Activated CD8-positive, alpha-beta T cell treated with anti-CD3 and anti-CD28 coated beads for 36 hours (primary cell): Measurements from ENCODE around the gene LGALS13. TPM values are rescaled to one million over a fixed set of nuclear protein-coding genes. Genes with fewer than 3 reads are reported as not detected.

Experiments
- ATAC-seq: fragments of 200-7000 bp; cut with Tn5 transposase; one replicate; pipeline ENCODE4 v1.10.0; 2021; ENCODE audit warnings: mild to moderate bottlenecking, moderate library complexity
- CTCF ChIA-PET: fragments of 350-600 bp; sonication (Branson Sonifier 250); formaldehyde crosslinking; loops from one replicate; lab custom pipeline; 2021; ENCODE audit warnings: antibody characterized with exemption; lab: Charles Lee
- POLR2A ChIA-PET: fragments of 350-600 bp; sonication (Branson Sonifier 250); formaldehyde crosslinking; loops from one replicate; lab custom pipeline; 2021; ENCODE audit warnings: antibody characterized with exemption; lab: Charles Lee
- DNase-seq: peaks from one replicate; pipeline ENCODE4 v3.0.0-alpha.2; 2020
- H3K27ac Mint-ChIP-seq: one replicate; pipeline ENCODE4 v1.8.0; 2021; ENCODE audit warnings: mild to moderate bottlenecking, mixed read lengths
- H3K27me3 Mint-ChIP-seq: one replicate; pipeline ENCODE4 v1.8.0; 2021; ENCODE audit warnings: mixed read lengths
- H3K36me3 Mint-ChIP-seq: one replicate; pipeline ENCODE4 v1.8.0; 2021; ENCODE audit warnings: low read depth, mixed read lengths
- H3K4me1 Mint-ChIP-seq: one replicate; pipeline ENCODE4 v1.8.0; 2021; ENCODE audit warnings: low read depth, mixed read lengths
- H3K4me3 Mint-ChIP-seq: one replicate; pipeline ENCODE4 v1.8.0; 2021; ENCODE audit warnings: mild to moderate bottlenecking, moderate library complexity, mixed read lengths
- H3K9me3 Mint-ChIP-seq: one replicate; pipeline ENCODE4 v1.8.0; 2021; ENCODE audit warnings: mixed read lengths
- CTCF ChIP-seq: fragments of 200-600 bp; IDR thresholded peaks from one replicate; pipeline ENCODE4 v1.8.0; 2022; ENCODE audit warnings: antibody characterized with exemption, mild to moderate bottlenecking
- intact Hi-C: fragments of 100-400 bp; cut with micrococcal nuclease; formaldehyde crosslinking; loops from one replicate; pipeline ENCODE4 v1.10.0; 2022
- total RNA-seq, 2 experiments: library from RNA; stranded (reverse); gene quantifications; one replicate each; pipeline ENCODE4 v1.2.3, GENCODE V29; 2021

LGALS13 gene
- total RNA-seq, 2 experiments from 2014 or later, result not detected

- intact Hi-C loops, result no loop called here
- CTCF ChIA-PET, result no interaction called here
- no peak overlapping the region for H3K4me3 Mint-ChIP-seq
- ATAC-seq (peak; percentile 58), DNase-seq (peak; percentile 6)
- H3K27ac Mint-ChIP-seq, result no peak overlapping the region
- POLR2A ChIA-PET, result no interaction called here
- TF ChIP-seq CTCF, result no peak
- no peaks in the 10 kb centered on the region for H3K36me3 Mint-ChIP-seq
- peaks cover 6% of the 10 kb centered on the region for H3K9me3 Mint-ChIP-seq
- peaks cover 43% of the 10 kb centered on the region for H3K27me3 Mint-ChIP-seq
- no peaks in the 10 kb centered on the region for H3K4me1 Mint-ChIP-seq
Observed at GRCh38 chr19:39582442-39582841, 19.9 kb upstream of the LGALS13 start.

GRCh38 chr19:39582891-39583625 is 19.3 kb upstream of the LGALS13 start:
- DNase-seq (no peak), ATAC-seq (no peak)
- peaks cover 6% of the 10 kb centered on the region for H3K9me3 Mint-ChIP-seq
- ChIA-PET CTCF (no interaction called here), POLR2A (no interaction called here)
- intact Hi-C loops, result no loop called here
- no peaks in the 10 kb centered on the region for H3K4me1 Mint-ChIP-seq
- no peak overlapping the region for H3K4me3 Mint-ChIP-seq
- TF ChIP-seq CTCF, result no peak
- no peaks in the 10 kb centered on the region for H3K36me3 Mint-ChIP-seq
- H3K27ac Mint-ChIP-seq, result no peak overlapping the region
- H3K27me3 Mint-ChIP-seq, result peaks cover 40% of the 10 kb centered on the region

GRCh38 chr19:39587496-39587895 is 14.8 kb upstream of the LGALS13 start:
- intact Hi-C loops, result no loop called here
- DNase-seq, result no peak
- TF ChIP-seq CTCF, result no peak
- no peak for ATAC-seq
- Mint-ChIP-seq H3K9me3 (no peaks in the 10 kb centered on the region), H3K4me1 (no peaks in the 10 kb centered on the region), H3K27ac (no peak overlapping the region), H3K4me3 (no peak overlapping the region), H3K36me3 (no peaks in the 10 kb centered on the region), H3K27me3 (peaks cover 27% of the 10 kb centered on the region)
- POLR2A ChIA-PET, result no interaction called here
- CTCF ChIA-PET, result no interaction called here

GRCh38 chr19:39588066-39588465 is 14.3 kb upstream of the LGALS13 start:
- ChIA-PET POLR2A (no interaction called here), CTCF (no interaction called here)
- H3K27me3 Mint-ChIP-seq, result peaks cover 27% of the 10 kb centered on the region
- H3K4me3 Mint-ChIP-seq, result no peak overlapping the region
- H3K9me3 Mint-ChIP-seq, result no peaks in the 10 kb centered on the region
- DNase-seq (no peak), ATAC-seq (no peak)
- no peaks in the 10 kb centered on the region for H3K4me1 Mint-ChIP-seq
- H3K27ac Mint-ChIP-seq, result no peak overlapping the region
- H3K36me3 Mint-ChIP-seq, result no peaks in the 10 kb centered on the region
- intact Hi-C loops, result no loop called here
- no peak for TF ChIP-seq CTCF

- H3K4me3 Mint-ChIP-seq, result no peak overlapping the region
- H3K27ac Mint-ChIP-seq, result no peak overlapping the region
- H3K9me3 Mint-ChIP-seq, result no peaks in the 10 kb centered on the region
- DNase-seq (peak; percentile 33), ATAC-seq (no peak)
- ChIA-PET POLR2A (no interaction called here), CTCF (no interaction called here)
- intact Hi-C loops, result no loop called here
- no peaks in the 10 kb centered on the region for H3K36me3 Mint-ChIP-seq
- H3K4me1 Mint-ChIP-seq, result no peaks in the 10 kb centered on the region
- H3K27me3 Mint-ChIP-seq, result peaks cover 22% of the 10 kb centered on the region
- no peak for TF ChIP-seq CTCF
Observed at GRCh38 chr19:39590265-39590664, 12.1 kb upstream of the LGALS13 start.
